GM23338 (cell line): Measurements from ENCODE around the gene HCFC2. TPM values are rescaled to one million over a fixed set of nuclear protein-coding genes. Genes with fewer than 3 reads are reported as not detected.

ENCODE experiments used
- ATAC-seq: fragments of 200-7000 bp; cut with Tn5 transposase; 3 replicates; pipeline ENCODE4 v1.9.1; 2020
- DNase-seq: peaks from one replicate; pipeline ENCODE4 v3.0.0-alpha.2; 2015; ENCODE audit warnings: low spot score
- H2AFZ ChIP-seq: fragments of 200-600 bp; sonication (generic); 2 replicates; pipeline ENCODE4 v1.8.0; 2016; ENCODE audit warnings: antibody characterized with exemption, mild to moderate bottlenecking, moderate library complexity
- H3F3A ChIP-seq: fragments of 200-600 bp; sonication (generic); replicated peaks from 2 replicates; pipeline ENCODE4 v1.8.0; 2017; ENCODE audit warnings: antibody characterized with exemption, mixed run types, low read depth
- H3K27ac ChIP-seq: fragments of 200-600 bp; sonication (generic); 2 replicates; pipeline ENCODE4 v1.6.1; 2016; ENCODE audit warnings: low read depth
- H3K27me3 ChIP-seq: fragments of 200-600 bp; sonication (generic); 2 replicates; pipeline ENCODE4 v1.8.0; 2016; ENCODE audit warnings: mild to moderate bottlenecking, mixed run types, moderate library complexity; ENCODE audit not compliant: insufficient read depth
- H3K36me3 ChIP-seq: fragments of 200-600 bp; sonication (generic); 2 replicates; pipeline ENCODE4 v1.8.0; 2016; ENCODE audit warnings: mild to moderate bottlenecking; ENCODE audit not compliant: insufficient read depth
- H3K4me1 ChIP-seq: fragments of 200-600 bp; sonication (generic); 2 replicates; pipeline ENCODE4 v1.8.0; 2016; ENCODE audit warnings: mild to moderate bottlenecking, moderate library complexity; ENCODE audit not compliant: insufficient read depth
- H3K4me2 ChIP-seq: fragments of 200-600 bp; sonication (generic); 2 replicates; pipeline ENCODE4 v1.7.1; 2017; ENCODE audit warnings: mixed run types
- H3K4me3 ChIP-seq: fragments of 200-600 bp; sonication (generic); 2 replicates; pipeline ENCODE4 v1.6.1; 2016; ENCODE audit warnings: mixed run types
- H3K79me2 ChIP-seq: fragments of 200-600 bp; sonication (generic); replicated peaks from 2 replicates; pipeline ENCODE4 v1.8.0; 2017; ENCODE audit warnings: mild to moderate bottlenecking; ENCODE audit not compliant: insufficient read depth
- H3K9me2 ChIP-seq: fragments of 200-600 bp; sonication (generic); 2 replicates; pipeline ENCODE4 v1.8.0; 2017; ENCODE audit not compliant: insufficient read depth
- H4K20me1 ChIP-seq: fragments of 200-600 bp; sonication (generic); replicated peaks from 2 replicates; pipeline ENCODE4 v1.8.0; 2017; ENCODE audit warnings: mild to moderate bottlenecking; ENCODE audit not compliant: insufficient read depth
- H3K27ac Mint-ChIP-seq: 2 replicates; pipeline ENCODE4 v1.8.0; 2020; ENCODE audit warnings: inconsistent platforms, mild to moderate bottlenecking, moderate library complexity, mixed read lengths
- H3K27me3 Mint-ChIP-seq: 3 replicates; pipeline ENCODE4 v1.8.0; 2022; ENCODE audit warnings: low read depth, mild to moderate bottlenecking, moderate library complexity, mixed read lengths, inconsistent platforms; ENCODE audit not compliant: insufficient read depth, poor library complexity
- H3K36me3 Mint-ChIP-seq: 3 replicates; pipeline ENCODE4 v1.8.0; 2021; ENCODE audit warnings: low read depth, mild to moderate bottlenecking, inconsistent platforms, moderate library complexity, mixed read lengths
- H3K4me1 Mint-ChIP-seq: 3 replicates; pipeline ENCODE4 v1.8.0; 2020; ENCODE audit warnings: mild to moderate bottlenecking, inconsistent platforms, mixed read lengths
- H3K4me3 Mint-ChIP-seq: 3 replicates; pipeline ENCODE4 v1.8.0; 2021; ENCODE audit warnings: moderate library complexity, mild to moderate bottlenecking, inconsistent platforms, mixed read lengths
- H3K9me3 Mint-ChIP-seq: 3 replicates; pipeline ENCODE4 v1.8.0; 2020; ENCODE audit warnings: moderate library complexity, mild to moderate bottlenecking, inconsistent platforms, mixed read lengths
- ETS1 ChIP-seq: IDR thresholded peaks from 2 replicates; pipeline ENCODE4 v1.6.1; 2016; ENCODE audit warnings: antibody characterized with exemption
- EZH2phosphoT487 ChIP-seq: fragments of 200-600 bp; sonication (generic); IDR thresholded peaks from one replicate; pipeline ENCODE4 v1.8.1; 2018; ENCODE audit warnings: antibody characterized with exemption; ENCODE audit not compliant: unreplicated experiment
- JUNB ChIP-seq: IDR thresholded peaks from one replicate; pipeline ENCODE4 v1.6.1; 2016; ENCODE audit warnings: antibody characterized with exemption; ENCODE audit not compliant: unreplicated experiment
- POLR2AphosphoS5 ChIP-seq: IDR thresholded peaks from 2 replicates; pipeline ENCODE4 v1.6.1; 2016; ENCODE audit warnings: antibody characterized with exemption, low read depth
- STAT1 ChIP-seq: IDR thresholded peaks from one replicate; pipeline ENCODE4 v1.6.1; 2016; ENCODE audit warnings: antibody characterized with exemption; ENCODE audit not compliant: unreplicated experiment
- ZNF114 ChIP-seq: fragments of 250-450 bp; sonication (Bioruptor Pico); IDR thresholded peaks from 2 replicates; pipeline ENCODE4 v1.5.0; 2020; ENCODE audit warnings: mild to moderate bottlenecking, moderate library complexity
- ZNF331 ChIP-seq: fragments of 250-450 bp; sonication (Bioruptor Pico); IDR thresholded peaks from 2 replicates; pipeline ENCODE4 v1.5.0; 2020; ENCODE audit warnings: low read depth, mild to moderate bottlenecking, moderate library complexity
- ZNF462 ChIP-seq: fragments of 250-450 bp; sonication (Bioruptor Pico); IDR thresholded peaks from 2 replicates; pipeline ENCODE4 v1.5.0; 2020; ENCODE audit warnings: mild to moderate bottlenecking, moderate library complexity
- polyA plus RNA-seq: library from polyadenylated mRNA; unstranded; fragments of >200 nt; fragmentation: Nextera tagmentation; extraction: Ambion mirVana; gene quantifications from 2 replicates; pipeline ENCODE4 v1.2.1, GENCODE V29; 2016
- total RNA-seq: library from RNA; depleted of rRNA; stranded (reverse); fragments of >200 nt; shearing (Covaris generic); gene quantifications from 2 replicates; pipeline ENCODE4 v1.2.3, GENCODE V29; 2014

HCFC2 gene
- total and polyA plus RNA-seq, 2 experiments from 2014 or later: 1.9 to 2.5 TPM

- H4K20me1 ChIP-seq: no peaks in the 10 kb centered on the region
- H3K27ac ChIP-seq: no peak overlapping the region
- Mint-ChIP-seq H3K27ac (no peak overlapping the region), H3K27me3 (no peaks in the 10 kb centered on the region), H3K9me3 (no peaks in the 10 kb centered on the region), H3K36me3 (no peaks in the 10 kb centered on the region), H3K4me3 (no peak overlapping the region), H3K4me1 (peaks cover 3% of the 10 kb centered on the region; the same call in 1 of the 3 replicates)
- H3K4me3 ChIP-seq: no peak overlapping the region
- no peak overlapping the region for H3K4me2 ChIP-seq
- ATAC-seq (no peak), DNase-seq (no peak)
- no peaks in the 10 kb centered on the region for H3F3A ChIP-seq
- H2AFZ ChIP-seq: no peak overlapping the region; the same call in 1 of the 2 replicates
- H3K9me2 ChIP-seq: no peaks in the 10 kb centered on the region
- TF ChIP-seq EZH2phosphoT487: no peak
- TF ChIP-seq ZNF462 (CRISPR knock-in tag): no peak
- no peak for TF ChIP-seq POLR2AphosphoS5
- TF ChIP-seq STAT1: no peak
- no peak for TF ChIP-seq ZNF331 (CRISPR knock-in tag)
- no peak for TF ChIP-seq JUNB
- TF ChIP-seq ZNF114 (CRISPR knock-in tag): no peak
- TF ChIP-seq ETS1: no peak
- H3K27me3 ChIP-seq: no peaks in the 10 kb centered on the region
- no peaks in the 10 kb centered on the region for H3K36me3 ChIP-seq
- no peaks in the 10 kb centered on the region for H3K79me2 ChIP-seq
- H3K4me1 ChIP-seq: no peaks in the 10 kb centered on the region
Observed at GRCh38 chr12:104147346-104147745, 83.0 kb downstream of the HCFC2 start.
